ENCODE measurements around the gene TRIM31. TPM values are rescaled to one million over a fixed set of nuclear protein-coding genes. Genes with fewer than 3 reads are reported as not detected.

TRIM31 gene
- total and polyA plus RNA-seq, 2 of the 4 experiments (the other 2 are of a cell fraction), result not detected

DNA sequence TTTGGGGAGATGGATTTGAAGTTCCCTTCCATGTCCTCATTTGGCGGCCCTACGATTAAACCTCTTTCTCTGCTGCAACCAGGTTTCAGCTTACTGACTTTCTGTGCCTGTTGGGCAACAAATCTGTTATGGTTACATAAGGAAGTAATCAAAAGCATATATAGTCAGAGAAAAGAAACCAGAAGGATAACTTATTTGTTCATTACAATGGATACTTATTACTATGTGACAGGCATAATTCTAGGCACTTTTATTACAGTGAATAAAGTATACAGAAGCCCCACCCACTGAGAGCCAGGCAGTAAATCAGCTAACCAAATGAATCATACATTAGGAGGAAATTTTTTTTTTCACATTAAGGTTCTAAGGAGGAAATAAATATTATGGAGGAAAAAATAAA is 9.6 kb upstream of the TRIM31 start:
- dilution Hi-C loops (cut with HindIII; ENCODE audit: low sequenced_read_pairs, unreplicated experiment), result no loop called here
- Histone ChIP-seq H3K4me1 (ENCODE audit: control insufficient read depth, insufficient read depth, low read length) (peaks cover 2% of the 10 kb centered on the region; the same call in 1 of the 2 replicates), H3K9me1 (ENCODE audit: insufficient read depth, low read length) (no peaks in the 10 kb centered on the region), H2BK5ac (ENCODE audit: low read depth, low read length, poor library complexity, severe bottlenecking) (no peak overlapping the region), H2BK120ac (ENCODE audit: low read depth, low read length) (no peak overlapping the region), H3K9me3 (ENCODE audit: control insufficient read depth, insufficient read depth, low read length) (no peaks in the 10 kb centered on the region), H3K14ac (replicated peaks; ENCODE audit: low read depth, low read length) (no peak overlapping the region), H2AK5ac (ENCODE audit: low read depth, low read length) (no peak overlapping the region), H2BK20ac (ENCODE audit: low read depth, low read length) (no peak overlapping the region), H4K91ac (ENCODE audit: insufficient read depth, low read depth, low read length) (no peak overlapping the region), H2AFZ (replicated peaks; ENCODE audit: low read length, poor library complexity) (no peak overlapping the region), H4K20me1 (ENCODE audit: insufficient read depth, low read length) (no peaks in the 10 kb centered on the region), H3K56ac (ENCODE audit: extremely low read depth, insufficient read depth, low read length) (no peak overlapping the region), H2BK15ac (ENCODE audit: low read depth, low read length) (no peak overlapping the region), H3K23ac (ENCODE audit: low read depth, low read length) (no peak overlapping the region), H3K4me3 (ENCODE audit: insufficient read depth, low read depth, low read length) (no peak overlapping the region), H3K4me2 (ENCODE audit: low read depth, low read length) (no peak overlapping the region), H3K27me3 (ENCODE audit: control insufficient read depth, insufficient read depth, low read length) (peaks cover 28% of the 10 kb centered on the region), H4K5ac (ENCODE audit: low read depth, low read length) (no peak overlapping the region), H2AK9ac (replicated peaks; ENCODE audit: low read depth, low read length, poor library complexity) (no peak overlapping the region), H3K36me3 (ENCODE audit: control insufficient read depth, insufficient read depth, low read length) (no peaks in the 10 kb centered on the region), H3K79me1 (ENCODE audit: low read depth in 1 of 2, low read length in 2 of 2) (no peaks in the 10 kb centered on the region), H3K27ac (ENCODE audit: insufficient read depth, low read length) (no peak overlapping the region), H3K18ac (ENCODE audit: low read depth, low read length) (no peak overlapping the region), H3K4ac (ENCODE audit: low read depth, low read length) (no peak overlapping the region), H4K8ac (ENCODE audit: low read depth in 2 of 2, low read length in 2 of 2) (no peak overlapping the region), H3K9ac (ENCODE audit: low read depth, low read length) (no peak overlapping the region)
- no peak for ATAC-seq (ENCODE audit: low read depth)
- ChIA-PET CTCF (interaction anchor here (0.7 to 2.0 kb wide), 2 partner anchors 9 to 19 kb away, joined by 4 to 9 read pairs; no protein-coding TSS in a partner anchor), POLR2A (ENCODE audit: unreplicated experiment) (no interaction called here)
- in situ Hi-C loops (cut with MboI; ENCODE audit: low sequenced_read_pairs), result no loop called here
- no TSS peak for BruUV-seq (replicated peaks)
- TF ChIP-seq MXI1 (IDR thresholded peaks at IDR 0.05; ENCODE audit: borderline replicate concordance, low read depth, low read length) (no peak), BHLHE40 (IDR thresholded peaks at IDR 0.05; ENCODE audit: low read depth, low read length) (no peak), CEBPB (IDR thresholded peaks at IDR 0.05; ENCODE audit: low read depth, low read length) (no peak), RAD21 (IDR thresholded peaks at IDR 0.05; ENCODE audit: low read length) (no peak), FOS (IDR thresholded peaks at IDR 0.05; ENCODE audit: low read depth, low read length) (no peak)
- TF ChIP-seq, protein P1, sequence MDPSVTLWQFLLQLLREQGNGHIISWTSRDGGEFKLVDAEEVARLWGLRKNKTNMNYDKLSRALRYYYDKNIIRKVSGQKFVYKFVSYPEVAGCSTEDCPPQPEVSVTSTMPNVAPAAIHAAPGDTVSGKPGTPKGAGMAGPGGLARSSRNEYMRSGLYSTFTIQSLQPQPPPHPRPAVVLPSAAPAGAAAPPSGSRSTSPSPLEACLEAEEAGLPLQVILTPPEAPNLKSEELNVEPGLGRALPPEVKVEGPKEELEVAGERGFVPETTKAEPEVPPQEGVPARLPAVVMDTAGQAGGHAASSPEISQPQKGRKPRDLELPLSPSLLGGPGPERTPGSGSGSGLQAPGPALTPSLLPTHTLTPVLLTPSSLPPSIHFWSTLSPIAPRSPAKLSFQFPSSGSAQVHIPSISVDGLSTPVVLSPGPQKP (IDR thresholded peaks at IDR 0.05; ENCODE audit: borderline replicate concordance, low read depth, low read length), result no peak
- intact Hi-C loops (cut with micrococcal nuclease), result no loop called here
- WGBS, 2 experiments (ENCODE audit: extremely low coverage in 2 of 2, insufficient read length in 1 of 2), result no CpG with 5 or more reads among the region's 2 CpGs
- no peak for DNase-seq
